ENCODE measurements around the gene CBY1. TPM values are rescaled to one million over a fixed set of nuclear protein-coding genes. Genes with fewer than 3 reads are reported as not detected.

The CBY1 gene
- total and polyA plus RNA-seq, 10 of the 15 experiments (the other 5 are each of a cell fraction or from before 2014, with no cell fraction given): 7.3 to 18.6 (median 11.9) TPM

DNA sequence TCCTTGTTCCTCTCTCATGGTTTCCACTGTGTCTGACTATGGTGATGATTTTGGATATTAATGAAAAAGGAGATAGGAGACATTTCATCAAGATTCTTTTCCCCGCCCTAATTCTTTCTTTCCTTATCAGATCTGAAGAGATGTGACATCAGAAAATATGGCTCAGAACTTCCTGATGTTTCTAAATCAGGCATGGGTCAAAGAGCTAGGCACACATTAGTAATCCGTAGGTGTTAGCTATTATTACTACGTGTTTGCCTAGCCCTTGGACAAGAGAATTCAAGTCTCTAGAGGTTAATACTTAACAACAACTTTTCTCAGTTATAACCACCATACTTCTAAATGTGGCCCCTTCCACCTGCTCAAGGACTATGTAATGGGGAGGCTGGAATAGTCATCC lies 38.5 kb downstream of the CBY1 start:
- WGBS (ENCODE audit: insufficient coverage, insufficient replicate concordance, low lambda C conversion rate, missing lambda C conversion rate): 95% methylated on average over 3 of the region's 3 CpGs
- ChIA-PET SMC1A (ENCODE audit: uncharacterized antibody, unreplicated experiment) (interaction anchor here (6.3 to 7.6 kb wide), 2 partner anchors 12 to 13 kb away, joined by 43 to 54 read pairs; partner anchors contain the start of genes GTPBP1 and TOMM22), CTCF (no interaction called here), POLR2A (interaction anchor here (0.6 to 5.9 kb wide), 5 partner anchors 10 to 624 kb away, joined by 3 to 39 read pairs (median 6); partner anchors contain the start of genes GTPBP1, RPL3 and TOMM22), RAD21 (ENCODE audit: unreplicated experiment) (interaction anchor here (0.7 to 5.3 kb wide), 4 partner anchors 11 to 342 kb away, joined by 3 to 30 read pairs (median 8); partner anchors contain the start of genes GTPBP1 and TOMM22)
- H3K4me3 ChIP-seq: no peak overlapping the region
- H3K4me1 ChIP-seq (ENCODE audit: control insufficient read depth, insufficient read depth, low read length): peaks cover 4% of the 10 kb centered on the region
- H2AFZ ChIP-seq (ENCODE audit: control insufficient read depth, low read depth, low read length): no peak overlapping the region
- H3K27ac ChIP-seq (ENCODE audit: control insufficient read depth, insufficient read depth): no peak overlapping the region
- H3K9ac ChIP-seq (ENCODE audit: control insufficient read depth, insufficient read depth, low read length): no peak overlapping the region
- no peaks in the 10 kb centered on the region for H4K20me1 ChIP-seq (ENCODE audit: control insufficient read depth, insufficient read depth)
- no peaks in the 10 kb centered on the region for H3K27me3 ChIP-seq (replicated peaks in 1 of 2; ENCODE audit: control insufficient read depth in 2 of 2, insufficient read depth in 2 of 2, low read length in 1 of 2)
- no TSS peak for BruUV-seq (replicated peaks)
- DNase-seq (ENCODE audit: low read depth, low spot score) (no peak), FAIRE-seq (no peak), ATAC-seq (peak; percentile 25)
- intact Hi-C loops (cut with micrococcal nuclease; ENCODE audit: unreplicated experiment) (no loop called here), in situ Hi-C loops (cut with MboI) (no loop called here)
- peaks cover 49% of the 10 kb centered on the region for H3K79me2 ChIP-seq (ENCODE audit: control insufficient read depth, insufficient read depth, low read length)
- no peaks in the 10 kb centered on the region for H3K9me3 ChIP-seq (replicated peaks; ENCODE audit: control insufficient read depth, insufficient read depth, low read length)
- H3K36me3 ChIP-seq (ENCODE audit: control insufficient read depth in 2 of 2, insufficient read depth in 2 of 2, low read length in 1 of 2): 0 out of 4 replicates have a peak, but pooled peaks cover 0 to 7% of the 10 kb centered on the region in 2 experiments
- peak overlapping the region; percentile 28; the same call in 1 of the 2 replicates for H3K4me2 ChIP-seq (ENCODE audit: control insufficient read depth, insufficient read depth)
- TF ChIP-seq ASH2L (IDR thresholded peaks at IDR 0.05; ENCODE audit: borderline replicate concordance, low read depth): no peak
- 0 out of 4 replicates have a peak, but pooled peaks of 1 of the 2 experiments have one; percentile 14 for TF ChIP-seq BHLHE40 (IDR thresholded peaks at IDR 0.05; ENCODE audit: borderline replicate concordance in 1 of 2, low read depth in 2 of 2, low read length in 1 of 2)
- TF ChIP-seq ZBED1 (IDR thresholded peaks at IDR 0.05; ENCODE audit: borderline replicate concordance): no peak
- TF ChIP-seq EP300 (IDR thresholded peaks at IDR 0.05; ENCODE audit: borderline replicate concordance in 1 of 2, control insufficient read depth in 1 of 2, low read depth in 2 of 2, low read length in 2 of 2): no peak
- TF ChIP-seq POLR2AphosphoS5 (IDR thresholded peaks at IDR 0.05; ENCODE audit: low read length): no peak
- peak; percentile 59 for TF ChIP-seq NR2F1 (conservative IDR thresholded peaks at IDR 0.05)
- no peak for TF ChIP-seq STAT1 (conservative IDR thresholded peaks at IDR 0.05)
- no peak for TF ChIP-seq JUNB (IDR thresholded peaks at IDR 0.05)
- peak in 1 of 2 experiments; percentile 11; a peak in 2 of 4 replicates for TF ChIP-seq IKZF2 (IDR thresholded peaks at IDR 0.05)
- TF ChIP-seq, protein P1, sequence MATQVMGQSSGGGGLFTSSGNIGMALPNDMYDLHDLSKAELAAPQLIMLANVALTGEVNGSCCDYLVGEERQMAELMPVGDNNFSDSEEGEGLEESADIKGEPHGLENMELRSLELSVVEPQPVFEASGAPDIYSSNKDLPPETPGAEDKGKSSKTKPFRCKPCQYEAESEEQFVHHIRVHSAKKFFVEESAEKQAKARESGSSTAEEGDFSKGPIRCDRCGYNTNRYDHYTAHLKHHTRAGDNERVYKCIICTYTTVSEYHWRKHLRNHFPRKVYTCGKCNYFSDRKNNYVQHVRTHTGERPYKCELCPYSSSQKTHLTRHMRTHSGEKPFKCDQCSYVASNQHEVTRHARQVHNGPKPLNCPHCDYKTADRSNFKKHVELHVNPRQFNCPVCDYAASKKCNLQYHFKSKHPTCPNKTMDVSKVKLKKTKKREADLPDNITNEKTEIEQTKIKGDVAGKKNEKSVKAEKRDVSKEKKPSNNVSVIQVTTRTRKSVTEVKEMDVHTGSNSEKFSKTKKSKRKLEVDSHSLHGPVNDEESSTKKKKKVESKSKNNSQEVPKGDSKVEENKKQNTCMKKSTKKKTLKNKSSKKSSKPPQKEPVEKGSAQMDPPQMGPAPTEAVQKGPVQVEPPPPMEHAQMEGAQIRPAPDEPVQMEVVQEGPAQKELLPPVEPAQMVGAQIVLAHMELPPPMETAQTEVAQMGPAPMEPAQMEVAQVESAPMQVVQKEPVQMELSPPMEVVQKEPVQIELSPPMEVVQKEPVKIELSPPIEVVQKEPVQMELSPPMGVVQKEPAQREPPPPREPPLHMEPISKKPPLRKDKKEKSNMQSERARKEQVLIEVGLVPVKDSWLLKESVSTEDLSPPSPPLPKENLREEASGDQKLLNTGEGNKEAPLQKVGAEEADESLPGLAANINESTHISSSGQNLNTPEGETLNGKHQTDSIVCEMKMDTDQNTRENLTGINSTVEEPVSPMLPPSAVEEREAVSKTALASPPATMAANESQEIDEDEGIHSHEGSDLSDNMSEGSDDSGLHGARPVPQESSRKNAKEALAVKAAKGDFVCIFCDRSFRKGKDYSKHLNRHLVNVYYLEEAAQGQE (IDR thresholded peaks at IDR 0.05; ENCODE audit: low read depth, low read length): no peak
- TF ChIP-seq IKZF1 (conservative IDR thresholded peaks at IDR 0.05): peak; percentile 40
- TF ChIP-seq, protein P2, sequence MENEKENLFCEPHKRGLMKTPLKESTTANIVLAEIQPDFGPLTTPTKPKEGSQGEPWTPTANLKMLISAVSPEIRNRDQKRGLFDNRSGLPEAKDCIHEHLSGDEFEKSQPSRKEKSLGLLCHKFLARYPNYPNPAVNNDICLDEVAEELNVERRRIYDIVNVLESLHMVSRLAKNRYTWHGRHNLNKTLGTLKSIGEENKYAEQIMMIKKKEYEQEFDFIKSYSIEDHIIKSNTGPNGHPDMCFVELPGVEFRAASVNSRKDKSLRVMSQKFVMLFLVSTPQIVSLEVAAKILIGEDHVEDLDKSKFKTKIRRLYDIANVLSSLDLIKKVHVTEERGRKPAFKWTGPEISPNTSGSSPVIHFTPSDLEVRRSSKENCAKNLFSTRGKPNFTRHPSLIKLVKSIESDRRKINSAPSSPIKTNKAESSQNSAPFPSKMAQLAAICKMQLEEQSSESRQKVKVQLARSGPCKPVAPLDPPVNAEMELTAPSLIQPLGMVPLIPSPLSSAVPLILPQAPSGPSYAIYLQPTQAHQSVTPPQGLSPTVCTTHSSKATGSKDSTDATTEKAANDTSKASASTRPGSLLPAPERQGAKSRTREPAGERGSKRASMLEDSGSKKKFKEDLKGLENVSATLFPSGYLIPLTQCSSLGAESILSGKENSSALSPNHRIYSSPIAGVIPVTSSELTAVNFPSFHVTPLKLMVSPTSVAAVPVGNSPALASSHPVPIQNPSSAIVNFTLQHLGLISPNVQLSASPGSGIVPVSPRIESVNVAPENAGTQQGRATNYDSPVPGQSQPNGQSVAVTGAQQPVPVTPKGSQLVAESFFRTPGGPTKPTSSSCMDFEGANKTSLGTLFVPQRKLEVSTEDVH (IDR thresholded peaks at IDR 0.05; ENCODE audit: low read depth, partially characterized antibody): no peak
- TF ChIP-seq BACH1 (IDR thresholded peaks at IDR 0.05; ENCODE audit: borderline replicate concordance): no peak
- no peak for TF ChIP-seq RAD51 (IDR thresholded peaks at IDR 0.05)
- no peak for TF ChIP-seq ETV6 (conservative IDR thresholded peaks at IDR 0.05 in 1 of 2, IDR thresholded peaks at IDR 0.05 in 1 of 2; ENCODE audit: borderline replicate concordance in 1 of 2, low read depth in 1 of 2)
- no peak for TF ChIP-seq ZNF274 (IDR thresholded peaks at IDR 0.05; ENCODE audit: insufficient read depth, insufficient read length)
- TF ChIP-seq, protein P3, sequence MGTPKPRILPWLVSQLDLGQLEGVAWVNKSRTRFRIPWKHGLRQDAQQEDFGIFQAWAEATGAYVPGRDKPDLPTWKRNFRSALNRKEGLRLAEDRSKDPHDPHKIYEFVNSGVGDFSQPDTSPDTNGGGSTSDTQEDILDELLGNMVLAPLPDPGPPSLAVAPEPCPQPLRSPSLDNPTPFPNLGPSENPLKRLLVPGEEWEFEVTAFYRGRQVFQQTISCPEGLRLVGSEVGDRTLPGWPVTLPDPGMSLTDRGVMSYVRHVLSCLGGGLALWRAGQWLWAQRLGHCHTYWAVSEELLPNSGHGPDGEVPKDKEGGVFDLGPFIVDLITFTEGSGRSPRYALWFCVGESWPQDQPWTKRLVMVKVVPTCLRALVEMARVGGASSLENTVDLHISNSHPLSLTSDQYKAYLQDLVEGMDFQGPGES (IDR thresholded peaks at IDR 0.05): no peak
- no peak for TF ChIP-seq IRF4 (IDR thresholded peaks at IDR 0.05; ENCODE audit: low read depth, low read length)
